HG03469 (cell line): ENCODE measurements around the gene FGF5.
"Not testable (repeated sequence)": the region's sequence is repeated elsewhere in the genome, so short reads cannot be mapped to it uniquely, and the experiment has no call there.

Experiments used
- ATAC-seq: cut with Tn5 transposase; IDR thresholded peaks from one replicate; pipeline ENCODE4 v1.9.1; 2021; ENCODE audit warnings: mild to moderate bottlenecking, moderate library complexity, moderate number of reproducible peaks; ENCODE audit not compliant: unreplicated experiment

FGF5 gene

GRCh38 chr4:80290665-80291064 lies 24.2 kb downstream of the FGF5 start:
- not testable (repeated sequence) for ATAC-seq

DNA sequence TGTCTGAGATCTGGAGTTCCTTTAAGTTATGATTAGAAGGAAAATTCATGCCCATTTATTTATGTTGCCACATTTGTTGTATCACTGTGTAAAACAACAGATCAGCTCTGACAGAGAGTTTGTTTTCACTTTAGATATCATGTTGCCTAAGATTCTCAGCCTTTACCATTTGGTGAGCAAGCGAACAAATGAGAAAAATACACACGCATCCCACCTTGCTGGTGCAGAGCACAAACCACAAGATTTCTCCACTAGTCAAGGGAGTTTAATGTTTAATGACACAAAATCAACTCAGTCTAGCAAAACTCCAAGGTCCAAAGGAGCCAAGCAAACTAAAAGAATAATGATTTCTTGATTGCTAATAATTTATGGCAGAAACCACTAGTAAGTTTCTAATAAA lies 27.7 kb downstream of the FGF5 start:
- no peak for ATAC-seq

DNA sequence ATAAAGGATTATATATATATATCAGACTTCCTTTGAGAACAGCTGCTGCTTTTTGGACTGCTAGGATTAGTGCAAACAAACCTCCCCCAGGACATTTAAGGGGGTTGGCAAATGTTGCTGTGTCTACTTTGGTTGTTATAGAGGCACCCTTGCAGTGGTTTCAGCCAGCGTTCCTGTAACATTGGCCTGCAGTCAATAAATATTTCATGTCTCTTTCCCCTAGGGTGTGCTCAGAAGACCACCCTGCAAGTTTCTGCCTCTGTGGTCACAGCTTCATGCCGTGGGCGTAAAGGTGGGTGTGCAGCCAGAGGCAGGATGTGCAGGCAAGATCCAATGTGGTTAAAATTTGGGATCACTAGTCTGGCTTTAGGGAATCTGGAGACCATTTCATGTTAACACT lies 28.9 kb downstream of the FGF5 start:
- ATAC-seq = no peak

DNA sequence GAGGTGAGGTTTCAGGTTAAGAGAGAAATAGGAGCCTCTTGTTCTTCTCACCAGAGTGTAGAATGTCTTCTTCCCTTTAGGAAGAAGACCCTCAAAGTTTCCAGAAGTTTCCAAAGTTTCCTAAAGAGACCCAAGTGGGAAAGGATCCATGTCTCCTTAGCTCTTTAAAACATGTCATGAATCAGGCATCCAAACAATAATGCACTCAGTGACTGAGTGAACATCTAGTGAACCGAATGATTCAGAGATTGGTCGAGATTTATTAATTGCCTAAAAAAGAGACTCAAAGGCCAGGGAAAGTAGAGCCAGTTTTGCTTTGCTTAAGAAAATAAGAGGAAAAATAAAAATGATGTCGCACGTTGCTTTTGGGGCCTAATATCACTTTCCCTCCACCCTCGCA lies 29.4 kb downstream of the FGF5 start:
- ATAC-seq = no peak

DNA sequence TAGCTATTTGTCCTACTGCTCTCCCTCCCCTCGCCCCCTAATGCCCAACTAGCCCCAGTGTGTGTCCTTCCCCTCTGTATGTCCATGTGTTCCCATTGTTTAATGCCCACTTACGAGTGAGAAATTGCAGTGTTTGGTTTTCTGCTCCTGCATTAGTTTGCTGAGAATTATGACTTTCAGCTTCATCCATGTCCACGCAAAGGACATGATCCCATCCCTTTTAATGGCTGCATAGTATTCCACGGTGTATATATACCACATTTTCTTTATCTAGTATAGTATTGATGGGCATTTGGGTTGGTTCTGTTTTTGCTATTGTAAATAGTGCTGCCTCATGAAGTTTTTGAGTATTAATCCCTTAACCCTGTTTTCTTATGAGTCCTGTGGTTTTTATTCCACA lies 35.4 kb downstream of the FGF5 start:
- ATAC-seq = no peak

- no peak for ATAC-seq
These were observed 36.3 kb downstream of the FGF5 start for GRCh38 chr4:80302616-80303223.

DNA sequence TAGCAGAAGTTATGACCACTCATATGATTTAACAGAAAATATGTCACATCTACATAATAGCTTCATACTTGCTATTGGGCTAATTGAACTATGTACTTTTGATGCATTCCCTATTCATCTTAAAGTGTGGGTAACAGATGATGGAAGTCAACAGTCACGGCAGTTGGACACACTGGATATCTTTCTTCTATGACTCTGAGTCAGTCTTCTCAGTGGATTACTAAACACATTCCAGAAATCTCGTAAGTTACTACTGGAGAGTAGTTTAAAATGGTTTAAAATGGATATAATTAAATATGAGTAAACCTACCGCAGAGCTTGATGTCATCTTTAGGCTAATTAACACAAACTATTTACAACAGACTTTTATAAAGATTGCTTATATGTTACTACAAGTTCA lies 39.0 kb downstream of the FGF5 start:
- no peak for ATAC-seq

DNA sequence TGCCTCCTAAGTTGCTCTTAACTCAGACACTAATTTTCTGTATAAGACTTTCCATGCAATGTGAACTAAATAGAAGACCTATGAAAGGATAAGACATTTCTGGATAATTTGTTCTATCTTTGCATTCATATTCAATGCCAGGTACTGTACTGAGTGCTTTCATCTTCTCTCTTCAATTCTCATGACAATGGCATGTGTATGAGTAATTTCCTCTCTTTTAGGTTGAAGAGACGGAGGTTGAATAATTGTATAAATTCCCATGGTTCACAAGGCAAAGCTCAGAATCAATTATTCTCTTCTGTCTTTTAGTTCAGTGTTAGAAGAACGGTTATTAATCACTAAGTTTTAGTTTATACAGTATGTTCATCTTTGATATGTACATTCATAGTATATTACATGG lies 39.8 kb downstream of the FGF5 start:
- no peak for ATAC-seq

GRCh38 chr4:80307183-80307735 lies 40.8 kb downstream of the FGF5 start:
- ATAC-seq = no peak

DNA sequence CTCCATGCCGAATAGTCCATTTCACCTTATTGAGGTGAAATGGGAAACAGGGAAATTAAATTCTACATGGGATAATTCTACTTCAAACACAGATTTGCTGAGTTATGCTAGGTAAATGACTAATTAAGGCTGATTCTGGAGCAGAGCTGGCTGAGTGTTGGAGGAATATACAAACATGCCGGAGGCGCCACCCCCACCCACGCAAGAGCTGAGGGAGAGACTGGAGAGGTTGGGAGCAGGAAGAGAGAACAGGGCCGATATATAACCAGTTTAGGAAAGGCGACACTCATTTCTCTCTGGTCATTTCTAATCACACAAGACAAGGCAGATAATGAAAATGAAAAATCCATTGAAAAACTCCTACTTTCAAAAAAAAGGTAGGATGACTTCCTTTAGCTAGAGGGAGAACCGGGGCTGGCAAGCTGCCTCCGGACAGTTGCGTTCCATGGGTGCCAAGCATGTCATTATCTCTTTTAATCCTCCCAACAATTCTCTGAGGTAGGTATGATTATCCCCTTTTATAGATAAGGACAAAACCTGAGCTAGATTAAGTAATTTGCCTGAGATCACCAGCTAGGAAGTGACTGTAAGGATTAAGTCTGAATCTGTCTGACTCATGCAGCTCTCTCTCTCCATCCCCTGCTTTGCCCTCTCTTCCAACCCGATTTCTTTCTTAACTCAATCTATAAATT lies 41.5 kb downstream of the FGF5 start:
- no peak for ATAC-seq

DNA sequence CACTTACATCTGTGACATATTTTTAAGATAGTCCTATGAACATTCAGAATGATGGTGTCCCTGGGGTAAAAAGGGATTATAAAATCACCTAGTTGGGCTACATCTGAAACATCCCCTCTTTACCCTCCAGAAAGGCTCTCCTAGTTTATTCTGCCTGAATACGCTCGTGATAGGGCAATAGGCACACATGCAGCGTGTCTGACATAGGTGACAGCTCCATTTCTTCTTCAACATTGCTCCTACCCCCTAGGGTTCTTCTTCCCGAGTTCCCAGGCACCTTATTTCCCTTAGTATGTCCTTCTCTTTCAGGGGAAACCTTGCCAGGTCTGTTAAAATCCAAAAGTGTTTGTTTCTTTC lies 42.0 kb downstream of the FGF5 start:
- ATAC-seq = no peak

GRCh38 chr4:80309294-80310004 lies 43.0 kb downstream of the FGF5 start:
- ATAC-seq = no peak

GRCh38 chr4:80311130-80311529 lies 44.7 kb downstream of the FGF5 start:
- no peak for ATAC-seq

GRCh38 chr4:80312124-80312523 lies 45.7 kb downstream of the FGF5 start:
- no peak for ATAC-seq

- ATAC-seq = no peak
These were observed 47.2 kb downstream of the FGF5 start for GRCh38 chr4:80313627-80314026.

- not testable (repeated sequence) for ATAC-seq
These were observed 49.4 kb downstream of the FGF5 start for GRCh38 chr4:80315848-80316247.

DNA sequence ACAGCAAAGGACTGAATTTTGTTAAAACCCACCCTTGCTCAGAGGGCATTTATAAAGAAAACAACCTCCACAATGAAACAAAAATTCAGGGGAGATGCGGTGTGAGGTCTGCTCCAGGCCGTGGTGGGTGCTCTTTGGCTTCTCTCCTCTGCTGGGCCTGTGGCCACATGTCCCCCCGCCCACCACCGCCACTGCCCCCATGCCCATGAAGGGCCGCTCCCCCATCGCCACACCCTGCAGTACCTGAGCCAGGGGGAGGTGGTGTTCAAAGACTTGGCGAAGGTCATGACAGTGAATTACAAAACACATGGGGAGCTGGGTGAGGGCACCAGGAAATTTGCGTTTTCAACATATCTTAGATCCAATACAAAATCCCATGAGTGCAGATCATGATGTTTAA lies 54.9 kb downstream of the FGF5 start:
- ATAC-seq = no peak

DNA sequence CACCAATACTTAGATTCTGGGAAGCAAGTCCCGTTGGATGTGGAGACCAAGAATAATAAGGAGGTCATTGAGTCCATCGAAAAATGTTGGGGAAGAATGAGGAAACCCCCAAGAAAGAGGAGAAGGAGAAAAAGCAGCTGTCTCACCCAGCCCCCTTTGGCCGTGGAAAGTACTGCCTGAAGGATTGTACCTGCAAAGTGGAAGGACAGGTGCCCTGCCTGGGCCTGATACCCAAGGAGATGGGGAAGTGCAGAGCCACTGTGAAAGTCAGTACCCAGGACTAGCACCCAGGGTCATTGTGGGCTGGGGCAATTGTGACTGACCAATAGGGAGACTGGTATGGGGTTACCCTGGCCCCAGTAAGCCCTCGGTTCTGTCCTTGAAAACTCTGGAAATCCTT lies 55.3 kb downstream of the FGF5 start:
- no peak for ATAC-seq

- no peak for ATAC-seq
These were observed 56.3 kb downstream of the FGF5 start for GRCh38 chr4:80322716-80323115.

GRCh38 chr4:80324171-80324570 lies 57.7 kb downstream of the FGF5 start:
- no peak for ATAC-seq

DNA sequence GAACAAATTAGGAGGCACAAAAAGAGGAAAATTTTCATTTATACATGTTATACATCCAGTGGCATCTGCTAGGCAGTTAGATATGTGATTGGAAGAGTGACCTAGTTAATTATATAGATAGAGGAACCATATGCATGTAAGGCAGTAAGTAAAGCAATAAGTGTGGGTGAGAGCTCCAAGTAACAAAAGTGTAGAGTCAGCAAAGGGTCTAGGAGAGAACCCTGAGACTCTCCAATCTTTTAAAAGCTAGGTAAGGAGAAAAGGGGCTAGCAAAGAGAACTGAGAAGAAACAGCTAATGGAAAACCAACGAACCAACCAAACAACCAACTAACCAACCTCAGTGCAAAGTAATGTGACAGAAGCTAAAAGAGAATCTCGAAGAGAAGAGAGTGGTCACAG lies 65.2 kb downstream of the FGF5 start:
- no peak for ATAC-seq

- no peak for ATAC-seq
These were observed 66.7 kb downstream of the FGF5 start for GRCh38 chr4:80333121-80333520.
